Fibroblast of pulmonary artery (primary cell): Measurements from ENCODE around the gene PSMF1.

Source experiments
- DNase-seq: peaks from one replicate; pipeline ENCODE4 v3.0.0-alpha.2; 2010; ENCODE audit warnings: low read depth
- H3K4me3 ChIP-seq: replicated peaks from 2 replicates; pipeline ENCODE4 v1.5.1; 2011; ENCODE audit warnings: low read depth, mild to moderate bottlenecking, control low read depth, low read length, moderate library complexity
- CTCF ChIP-seq: IDR thresholded peaks from 2 replicates; pipeline ENCODE4 v1.5.1; 2011; ENCODE audit warnings: mild to moderate bottlenecking, control low read depth, low read length, inconsistent platforms; ENCODE audit errors: missing control alignments

The PSMF1 gene

GRCh38 chr20:1121429-1121828 is 3.0 kb downstream of the PSMF1 start:
- no peak for DNase-seq
- no peak overlapping the region for H3K4me3 ChIP-seq
- no peak for TF ChIP-seq CTCF

DNA sequence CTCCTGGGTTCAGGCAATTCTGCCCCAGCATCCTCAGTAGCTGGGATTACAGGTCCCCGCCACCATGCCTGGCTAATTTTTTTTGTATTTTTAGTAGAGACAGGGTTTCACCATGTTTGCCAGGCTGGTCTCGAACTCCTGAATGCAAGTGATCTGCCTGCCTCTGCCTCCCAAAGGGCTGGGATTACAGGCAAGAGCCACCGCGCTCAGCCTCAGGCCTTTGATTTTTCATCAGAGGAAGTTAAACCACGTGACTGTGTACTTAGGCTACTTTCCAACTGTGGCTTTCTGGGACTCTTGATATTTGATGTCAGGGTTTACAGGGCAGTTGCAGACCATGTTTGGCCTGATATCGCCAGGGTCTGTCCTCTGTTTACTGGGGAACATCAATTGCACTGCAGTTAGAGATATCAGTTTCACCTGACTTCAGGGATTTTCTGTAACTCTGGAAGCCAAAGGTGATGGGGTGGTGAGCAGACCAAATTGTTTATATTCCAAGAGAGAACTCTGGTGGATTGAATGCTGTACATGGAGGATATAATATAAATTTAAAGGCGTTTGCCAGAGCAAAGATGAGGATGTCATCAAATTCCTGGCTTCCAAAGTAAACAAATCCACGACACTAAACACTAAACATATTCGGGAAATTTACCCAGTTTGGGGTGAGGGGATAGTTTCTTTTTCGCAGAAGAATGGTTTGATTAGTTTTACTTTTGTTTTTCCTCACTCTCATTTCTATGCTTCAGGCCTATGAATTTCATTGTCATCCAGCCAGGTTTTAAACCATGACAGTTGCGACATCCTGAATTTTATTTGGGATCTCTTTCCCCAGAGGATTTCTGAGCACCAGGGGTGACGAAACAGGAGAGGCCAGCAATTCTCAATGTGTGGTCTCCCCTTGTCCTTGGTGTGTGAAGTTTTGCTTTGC is 4.2 kb downstream of the PSMF1 start:
- DNase-seq, result peak; percentile 61
- no peak overlapping the region for H3K4me3 ChIP-seq

DNA sequence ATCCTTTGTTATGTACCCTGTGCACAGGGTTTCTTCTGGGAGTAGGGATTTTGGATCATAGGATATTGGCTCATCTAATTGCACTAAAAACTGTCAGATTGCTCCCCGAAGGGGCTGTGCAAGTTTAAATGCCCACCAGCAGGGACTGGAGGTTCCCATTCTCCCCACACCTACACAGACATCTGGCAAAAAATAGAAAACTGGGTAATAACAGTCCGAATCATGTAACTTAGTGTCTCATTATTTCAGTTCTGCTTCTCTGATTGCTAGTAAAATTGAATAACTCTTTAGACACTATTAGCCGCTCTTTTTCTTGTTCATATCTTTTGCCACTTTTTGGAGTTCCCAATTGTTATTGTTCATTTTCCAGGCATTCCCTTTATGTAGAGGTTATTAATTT is 5.3 kb downstream of the PSMF1 start:
- no peak for TF ChIP-seq CTCF
- DNase-seq, result no peak
- H3K4me3 ChIP-seq, result no peak overlapping the region

More for the DNA sequence above, 4.2 kb downstream of the PSMF1 start:
- no peak for TF ChIP-seq CTCF

- TF ChIP-seq CTCF, result no peak
These were observed 6.0 kb downstream of the PSMF1 start for GRCh38 chr20:1124421-1124820.

DNA sequence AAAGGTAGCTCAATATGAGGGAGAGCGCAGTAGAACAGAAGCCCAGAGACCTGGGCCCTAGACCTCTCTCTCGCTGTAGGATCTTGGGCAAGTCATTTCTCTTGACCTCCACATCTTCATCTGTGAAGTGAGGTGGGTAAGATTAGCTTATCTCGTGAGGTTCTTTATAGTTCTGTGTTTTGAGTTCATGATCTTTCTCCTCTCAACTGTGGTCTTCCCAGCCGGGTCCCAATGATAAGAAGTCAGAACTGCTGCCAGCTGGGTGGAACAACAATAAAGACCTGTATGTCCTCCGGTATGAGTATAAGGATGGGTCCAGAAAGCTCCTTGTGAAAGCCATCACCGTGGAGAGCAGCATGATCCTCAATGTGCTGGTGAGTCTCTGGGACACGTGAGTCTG is 6.9 kb downstream of the PSMF1 start:
- TF ChIP-seq CTCF, result no peak
- H3K4me3 ChIP-seq, result no peak overlapping the region
- DNase-seq, result no peak

More at GRCh38 chr20:1124421-1124820, 6.0 kb downstream of the PSMF1 start:
- DNase-seq, result no peak
- H3K4me3 ChIP-seq, result no peak overlapping the region

DNA sequence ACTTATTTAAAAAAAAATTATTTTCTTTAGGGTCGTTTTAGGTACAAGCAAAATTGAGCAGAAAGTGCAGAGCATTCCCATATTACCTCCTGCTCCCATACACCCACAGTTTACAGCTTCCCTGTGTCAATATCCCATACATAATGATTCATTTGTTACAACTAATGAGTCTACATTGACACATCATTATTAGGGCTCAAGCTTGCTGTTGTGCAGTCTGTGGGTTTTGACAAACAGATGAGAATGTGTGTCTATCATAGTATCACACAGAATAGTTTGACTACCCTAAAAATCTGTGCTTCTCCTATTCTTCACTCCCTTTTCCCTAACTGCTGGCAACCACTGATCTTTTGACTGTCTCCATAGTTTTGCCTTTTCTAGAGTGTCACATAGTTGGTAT is 9.4 kb downstream of the PSMF1 start:
- H3K4me3 ChIP-seq, result no peak overlapping the region
- no peak for TF ChIP-seq CTCF
- no peak for DNase-seq
